KBM-7 (cell line): ENCODE measurements around the gene CLPTM1L.

Experiments
- DNase-seq: peaks from one replicate; pipeline ENCODE4 v3.0.0-alpha.2; 2015
- in situ Hi-C: fragments of 300-500 bp; cut with MboI; formaldehyde crosslinking; loops from 2 replicates; pipeline ENCODE4 v1.14.3; 2020; ENCODE audit warnings: low sequenced_read_pairs, low pct_unique_long_range_greater_than_20kb, mixed read lengths

Gene CLPTM1L, protein sequence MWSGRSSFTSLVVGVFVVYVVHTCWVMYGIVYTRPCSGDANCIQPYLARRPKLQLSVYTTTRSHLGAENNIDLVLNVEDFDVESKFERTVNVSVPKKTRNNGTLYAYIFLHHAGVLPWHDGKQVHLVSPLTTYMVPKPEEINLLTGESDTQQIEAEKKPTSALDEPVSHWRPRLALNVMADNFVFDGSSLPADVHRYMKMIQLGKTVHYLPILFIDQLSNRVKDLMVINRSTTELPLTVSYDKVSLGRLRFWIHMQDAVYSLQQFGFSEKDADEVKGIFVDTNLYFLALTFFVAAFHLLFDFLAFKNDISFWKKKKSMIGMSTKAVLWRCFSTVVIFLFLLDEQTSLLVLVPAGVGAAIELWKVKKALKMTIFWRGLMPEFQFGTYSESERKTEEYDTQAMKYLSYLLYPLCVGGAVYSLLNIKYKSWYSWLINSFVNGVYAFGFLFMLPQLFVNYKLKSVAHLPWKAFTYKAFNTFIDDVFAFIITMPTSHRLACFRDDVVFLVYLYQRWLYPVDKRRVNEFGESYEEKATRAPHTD

DNA sequence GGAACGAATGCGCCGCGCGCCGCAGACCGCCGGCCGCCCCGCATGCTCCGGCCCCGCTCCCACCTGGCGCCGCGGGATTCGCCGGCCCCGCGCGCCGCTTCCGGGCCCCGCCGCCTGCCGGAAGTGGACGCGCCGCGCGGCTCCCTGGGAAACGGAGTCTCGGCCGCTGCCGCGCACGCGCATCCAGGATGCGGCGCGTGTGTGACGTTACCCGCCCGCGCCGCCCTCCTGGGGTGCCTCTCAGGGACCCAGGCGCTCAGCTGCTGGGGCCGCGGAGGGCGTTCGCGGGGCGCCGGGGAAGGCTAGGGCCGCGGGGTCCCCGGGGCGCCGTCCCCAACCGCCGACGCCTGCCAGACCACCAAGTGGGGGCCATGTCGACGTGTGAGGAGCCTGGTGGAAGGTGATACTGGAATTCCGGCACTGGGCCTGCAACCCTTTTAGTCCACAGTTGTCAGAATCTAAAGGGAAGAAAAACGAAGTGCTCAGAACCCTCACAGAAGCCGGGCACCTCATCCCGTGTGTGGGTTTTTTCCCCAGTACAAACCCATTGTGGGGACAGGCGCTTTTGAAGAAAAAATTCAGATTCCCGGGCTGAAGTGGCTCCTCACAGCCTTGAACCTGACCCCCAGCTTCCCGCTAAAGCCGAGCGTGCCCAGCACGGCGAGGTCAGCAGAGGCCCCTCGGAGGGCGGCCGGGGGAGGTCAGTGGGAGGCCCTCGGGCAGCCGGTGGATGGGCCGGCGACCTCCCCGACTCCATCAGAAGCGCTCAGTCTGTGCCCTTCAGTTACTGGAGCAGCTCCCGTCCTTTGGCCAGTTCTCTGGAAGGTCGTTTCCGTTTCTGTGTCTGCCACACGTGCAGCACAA, at the start of gene CLPTM1L:
Gene CLPTM1L, minus strand, starts transcription at position 125 of the 864 bp plus-strand sequence. CDS start 258 bp downstream, outside the sequence.
- in situ Hi-C loops: no loop called here
- DNase-seq: peak; percentile 84

DNA sequence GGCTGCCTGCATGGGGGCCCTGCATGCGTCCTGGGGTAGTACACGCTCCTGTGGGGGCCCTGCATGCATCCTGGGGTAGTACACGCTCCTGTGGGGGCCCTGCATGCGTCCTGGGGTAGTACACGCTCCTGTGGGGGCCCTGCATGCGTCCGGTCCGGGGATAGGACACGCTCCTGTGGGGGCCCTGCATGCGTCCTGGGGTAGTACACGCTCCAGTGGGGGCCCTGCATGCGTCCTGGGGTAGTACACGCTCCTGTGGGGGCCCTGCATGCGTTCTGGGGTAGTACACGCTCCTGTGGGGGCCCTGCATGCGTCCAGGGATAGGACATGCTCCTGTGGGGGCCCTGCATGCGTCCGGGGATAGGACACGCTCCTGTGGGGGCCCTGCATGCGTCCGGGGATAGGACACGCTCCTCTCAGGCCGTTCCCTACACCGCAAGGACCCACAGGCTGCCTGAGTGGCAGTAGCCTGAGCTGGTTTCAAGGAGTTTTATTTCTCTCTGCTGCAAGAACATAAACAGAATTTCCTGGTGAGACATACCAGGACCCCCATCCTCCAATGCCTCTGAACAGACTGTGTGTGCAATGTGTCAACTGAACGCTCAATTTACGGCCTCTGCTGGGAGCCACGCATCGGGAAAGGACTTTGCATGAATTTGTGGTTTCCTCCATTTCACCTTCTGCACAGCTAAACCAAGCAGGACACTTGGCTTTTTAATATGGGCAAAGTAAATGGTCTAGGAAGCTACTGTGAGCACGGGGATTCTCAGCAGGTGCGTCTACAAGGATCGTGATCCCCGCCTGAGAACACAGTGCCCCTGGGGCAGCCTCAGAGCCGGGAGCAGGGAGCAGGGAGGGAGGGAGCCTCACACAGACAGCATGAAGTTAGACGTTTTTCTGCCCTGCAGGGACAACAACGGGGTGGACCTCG, 48.9 kb upstream of the CLPTM1L start:
- in situ Hi-C loops: no loop called here
- no peak for DNase-seq

DNA sequence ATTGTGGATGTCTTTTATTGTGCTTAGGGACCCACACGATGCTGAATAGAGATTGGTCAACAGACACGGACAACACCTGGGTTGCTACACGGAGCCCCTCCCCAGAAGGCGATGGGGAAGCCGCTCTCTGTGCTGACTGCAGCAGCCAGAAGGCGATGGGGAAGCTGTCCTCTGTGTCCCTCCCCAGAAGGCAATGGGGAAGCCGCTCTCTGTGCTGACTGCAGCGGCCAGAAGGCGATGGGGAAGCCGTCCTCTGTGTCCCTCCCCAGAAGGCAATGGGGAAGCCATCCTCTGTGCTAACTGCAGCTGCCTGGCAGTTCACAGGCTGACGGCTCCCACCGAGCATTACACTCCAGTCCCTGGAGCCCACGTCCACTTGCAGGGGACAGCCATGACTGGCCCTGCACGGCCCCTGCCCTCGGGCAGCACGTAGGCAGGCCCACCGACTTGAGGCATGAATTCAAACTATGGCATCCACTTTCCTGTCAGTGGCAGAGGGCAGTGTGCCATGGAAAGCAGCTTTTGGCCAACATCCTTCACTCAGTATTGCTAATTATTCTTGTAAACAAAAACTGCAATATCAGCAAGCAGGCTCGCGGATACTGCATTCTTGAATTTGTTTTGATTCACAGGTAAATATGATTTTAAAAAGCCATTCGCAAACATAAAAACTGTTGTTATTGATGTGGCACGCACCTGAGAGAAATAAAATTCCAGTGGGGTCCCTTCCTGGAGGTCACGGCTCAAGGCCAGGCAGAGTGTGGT, 48.1 kb upstream of the CLPTM1L start:
- in situ Hi-C loops: no loop called here
- no peak for DNase-seq

DNA sequence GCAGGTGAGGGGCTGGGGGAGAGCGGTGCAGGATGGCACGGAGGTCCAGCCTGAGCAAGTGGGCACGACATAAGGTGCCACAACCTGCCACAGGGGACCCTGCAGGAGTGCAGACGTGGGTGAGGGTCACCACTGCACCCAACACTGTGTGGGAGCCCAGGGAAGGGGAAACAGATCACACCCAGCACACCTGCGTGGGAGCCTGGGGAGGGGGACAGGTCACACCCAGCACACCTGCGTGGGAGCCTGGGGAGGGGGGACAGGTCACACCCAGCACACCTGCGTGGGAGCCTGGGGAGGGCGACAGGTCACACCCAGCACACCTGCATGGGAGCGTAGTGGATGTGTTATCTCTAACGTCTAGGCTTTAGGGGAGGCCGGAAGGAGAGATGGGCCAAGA, 47.4 kb upstream of the CLPTM1L start:
- in situ Hi-C loops: no loop called here
- DNase-seq: no peak

DNA sequence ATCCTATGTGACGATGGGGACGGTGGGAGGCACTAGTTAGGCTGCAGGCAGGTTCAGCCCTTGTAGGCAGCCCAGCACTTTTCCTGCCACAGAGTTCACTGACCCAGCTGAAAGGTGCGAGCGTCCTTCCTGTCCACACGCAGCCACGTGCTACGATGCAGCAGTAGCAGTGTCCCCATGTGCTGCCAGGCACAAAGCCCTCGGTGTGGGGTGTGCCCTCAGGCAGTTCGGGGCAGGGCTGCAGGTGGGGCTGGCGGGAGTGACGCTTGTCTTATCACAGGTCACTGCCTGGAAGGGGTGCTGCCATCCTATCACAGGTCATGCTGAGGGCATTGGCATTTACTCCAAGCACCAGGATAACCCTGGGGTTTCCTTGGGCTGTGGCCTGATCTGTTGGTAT, 46.8 kb upstream of the CLPTM1L start:
- DNase-seq: no peak
- in situ Hi-C loops: no loop called here

DNA sequence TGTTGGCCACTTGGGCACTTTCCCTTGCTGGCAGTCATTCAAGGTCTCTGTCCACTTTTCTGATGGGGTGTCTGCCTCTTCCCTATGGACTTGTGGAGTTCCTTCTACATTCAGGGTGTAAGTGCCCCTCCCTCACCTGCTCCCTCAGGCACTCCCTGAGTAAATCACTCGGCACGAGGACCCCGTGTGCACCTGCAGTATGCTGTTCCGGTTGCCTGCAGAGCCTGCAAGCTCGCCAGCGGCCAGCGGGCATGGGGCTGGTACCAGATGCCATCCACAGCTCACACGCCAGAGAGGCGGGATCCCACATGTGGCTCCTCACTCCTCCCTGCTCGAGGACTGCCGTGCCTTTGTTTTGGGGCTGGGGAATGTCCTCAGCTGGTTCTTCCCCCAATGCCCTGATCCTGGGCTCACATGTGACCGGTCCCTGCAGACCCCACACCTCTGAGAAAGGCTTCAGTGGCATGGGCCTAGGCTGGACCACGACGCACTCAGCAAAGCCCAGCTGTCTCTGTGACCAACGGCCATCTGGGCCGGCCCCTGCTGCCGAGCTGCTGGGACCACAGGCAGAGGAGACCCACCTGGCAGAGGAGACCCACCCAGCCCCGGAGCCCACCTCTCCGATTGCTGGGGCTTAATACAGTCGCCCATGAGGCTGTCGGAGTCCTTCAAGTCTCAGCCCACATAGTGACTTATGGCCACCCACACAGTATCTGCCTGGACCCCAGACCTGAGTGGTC, 46.1 kb upstream of the CLPTM1L start:
- DNase-seq: no peak
- in situ Hi-C loops: no loop called here

DNA sequence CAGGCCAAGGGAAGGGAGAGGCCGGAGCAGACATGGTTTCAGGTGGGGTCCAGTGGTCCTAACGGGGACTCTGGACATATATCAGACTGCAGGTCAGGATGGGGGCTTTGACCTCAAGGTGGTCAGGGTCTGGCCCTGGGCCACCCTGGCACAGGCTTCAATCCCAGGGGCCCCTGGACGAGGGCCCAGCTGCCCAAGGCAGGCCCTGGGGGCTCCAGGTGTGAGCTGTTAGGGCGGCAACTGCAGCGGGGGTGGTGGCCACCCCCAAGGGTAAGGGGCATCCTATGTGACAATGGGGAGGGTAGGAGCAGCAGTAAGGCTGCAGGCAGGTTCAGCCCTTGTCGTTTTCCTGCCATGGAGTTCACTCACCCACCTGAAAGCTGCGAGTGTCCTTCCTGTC, 45.4 kb upstream of the CLPTM1L start:
- in situ Hi-C loops: no loop called here

DNA sequence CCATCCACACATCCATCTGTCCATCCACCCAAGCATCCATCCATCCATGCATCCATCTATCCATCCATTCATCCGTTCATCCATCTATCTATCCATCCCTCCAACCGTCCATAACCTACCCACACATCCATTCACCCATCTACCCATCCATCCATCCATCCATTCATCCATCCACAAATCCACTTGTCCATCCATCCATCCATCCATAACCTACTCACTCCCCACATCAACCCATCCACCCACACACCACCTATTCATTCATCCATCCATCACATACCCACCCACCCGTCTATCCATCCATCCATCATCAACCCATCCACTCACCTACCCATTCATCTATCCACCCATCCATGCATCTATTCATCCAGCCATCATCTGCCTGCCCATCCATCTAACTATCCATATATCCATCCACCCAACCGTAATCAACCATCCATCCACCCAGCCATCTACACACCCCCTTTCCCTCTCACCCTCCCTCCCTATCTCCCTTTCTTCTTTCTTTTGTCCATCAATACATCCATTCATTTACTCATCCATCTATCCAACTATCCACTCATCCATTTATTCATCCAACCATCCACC, 43.6 kb upstream of the CLPTM1L start:
- in situ Hi-C loops: no loop called here
- DNase-seq: no peak

More for the DNA sequence above, 45.4 kb upstream of the CLPTM1L start:
- no peak for DNase-seq

DNA sequence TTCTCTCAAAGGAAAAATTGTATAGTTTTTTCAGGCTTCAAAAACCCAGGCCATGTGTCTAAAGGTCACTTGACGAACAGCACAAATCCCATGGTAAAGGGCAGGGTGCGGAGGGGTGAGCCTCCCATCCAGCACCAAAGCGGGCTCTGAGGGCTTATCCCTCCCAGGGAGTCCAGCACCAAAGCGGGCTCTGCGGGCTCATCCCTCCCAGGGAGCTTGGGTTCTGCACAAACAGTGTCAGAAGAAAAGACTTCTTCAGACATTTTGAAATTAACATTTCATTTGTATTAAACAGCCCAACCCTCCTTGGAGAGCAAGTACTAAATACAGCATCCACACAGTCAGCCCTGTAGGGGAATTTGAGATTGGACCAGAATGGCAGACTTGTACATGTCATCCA, 43.0 kb upstream of the CLPTM1L start:
- in situ Hi-C loops: no loop called here

DNA sequence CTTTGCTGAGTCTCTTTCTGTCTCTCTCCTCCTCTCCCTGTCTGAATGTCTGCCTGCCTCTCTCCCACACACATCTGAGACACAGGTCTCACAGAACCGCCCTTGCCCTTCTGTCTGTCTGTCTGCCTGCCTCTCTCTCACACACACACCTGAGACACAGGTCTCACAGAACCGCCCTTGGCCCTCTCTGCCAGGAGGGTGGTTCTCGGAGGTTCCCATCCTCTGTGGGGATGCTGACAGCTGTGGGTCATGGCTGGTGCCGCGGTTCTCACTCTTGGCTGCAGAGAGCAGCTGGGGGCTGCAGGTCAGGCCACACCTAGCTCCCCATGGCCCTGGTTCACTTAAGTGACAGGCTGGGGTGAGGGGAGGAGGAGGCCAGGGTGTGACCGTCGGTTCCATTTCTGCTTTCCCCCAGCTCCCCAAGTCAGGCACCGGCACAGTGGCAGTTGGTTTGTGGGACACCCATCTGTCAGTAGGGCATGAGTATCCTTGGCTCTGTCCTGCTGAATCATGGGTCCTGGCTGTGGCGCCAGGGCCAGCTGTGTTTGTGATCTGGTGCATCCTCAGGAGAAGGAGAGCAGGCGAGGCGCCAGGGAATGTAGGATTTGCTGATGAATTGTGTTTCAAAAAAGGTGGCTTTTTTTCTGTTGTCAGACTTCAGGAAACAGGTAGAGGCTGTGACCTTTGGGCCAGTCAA, 42.3 kb upstream of the CLPTM1L start:
- in situ Hi-C loops: no loop called here
- DNase-seq: no peak

More for the DNA sequence above, 43.0 kb upstream of the CLPTM1L start:
- DNase-seq: no peak

DNA sequence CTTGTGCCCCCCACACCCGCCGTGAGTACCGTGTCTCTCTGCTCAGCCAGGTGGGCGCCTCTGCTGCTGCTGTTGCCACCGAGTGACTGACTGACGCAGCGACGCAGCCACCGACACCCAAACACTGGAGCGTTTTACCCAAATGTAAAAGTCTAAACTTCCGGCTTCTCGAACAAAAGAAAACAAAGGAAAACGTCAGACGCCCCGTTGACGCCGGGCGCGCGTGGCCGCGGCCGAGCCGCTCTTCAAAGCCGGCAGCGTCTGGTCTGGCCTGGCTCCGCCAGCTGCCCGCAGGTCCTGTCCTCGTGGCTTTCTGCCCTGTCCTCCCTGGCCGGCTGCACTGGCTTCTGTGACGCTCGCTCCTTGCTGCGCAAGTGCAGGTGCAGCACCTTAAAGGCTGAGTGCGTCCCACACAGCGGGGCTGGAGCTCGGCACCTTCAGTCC, 41.4 kb upstream of the CLPTM1L start:
- DNase-seq: peak; percentile 23
- in situ Hi-C loops: no loop called here

DNA sequence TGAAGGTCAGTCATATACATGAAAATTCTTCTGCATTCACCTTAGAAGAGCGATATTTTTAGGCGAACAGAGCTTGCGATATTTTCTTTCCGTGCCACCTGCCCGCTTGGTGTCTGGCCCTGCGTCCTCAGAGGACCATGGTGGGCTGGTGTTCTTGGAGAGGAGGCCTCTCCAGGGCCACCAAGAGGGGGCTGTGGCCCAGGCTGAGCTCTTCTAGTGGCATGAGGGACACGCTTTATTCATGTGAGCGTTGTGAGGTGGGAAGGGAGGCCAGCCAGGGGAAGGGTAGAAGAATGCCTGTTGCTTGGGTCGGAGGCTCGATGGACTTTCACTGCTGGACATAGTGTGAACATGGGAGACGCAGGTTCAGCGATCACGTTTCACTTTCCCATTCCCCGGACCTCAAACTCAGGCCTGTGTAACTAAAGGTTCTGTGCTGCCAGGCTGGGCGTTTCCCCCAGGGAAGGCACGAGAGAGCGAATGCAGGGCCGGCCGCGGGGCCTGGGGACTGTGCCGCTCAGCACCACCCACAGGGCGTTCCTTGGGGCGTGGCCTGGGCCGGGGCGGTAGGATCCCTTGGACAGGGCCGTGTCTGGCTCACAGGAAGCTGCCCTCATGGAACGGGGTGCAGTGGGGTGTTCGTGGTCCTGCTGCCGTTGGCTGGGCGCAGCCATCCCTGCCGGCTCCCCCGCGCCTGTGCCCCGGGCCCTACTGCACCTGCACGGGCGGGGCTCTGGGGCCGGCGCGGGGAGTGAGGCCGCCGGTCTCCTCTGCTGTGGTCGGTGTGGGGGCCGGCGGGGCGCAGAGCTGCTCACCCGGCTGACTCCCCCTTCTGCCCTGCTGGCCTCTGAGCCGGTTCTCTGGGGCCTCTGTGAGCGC, 40.7 kb upstream of the CLPTM1L start:
- peak; percentile 51 for DNase-seq
- in situ Hi-C loops: no loop called here

DNA sequence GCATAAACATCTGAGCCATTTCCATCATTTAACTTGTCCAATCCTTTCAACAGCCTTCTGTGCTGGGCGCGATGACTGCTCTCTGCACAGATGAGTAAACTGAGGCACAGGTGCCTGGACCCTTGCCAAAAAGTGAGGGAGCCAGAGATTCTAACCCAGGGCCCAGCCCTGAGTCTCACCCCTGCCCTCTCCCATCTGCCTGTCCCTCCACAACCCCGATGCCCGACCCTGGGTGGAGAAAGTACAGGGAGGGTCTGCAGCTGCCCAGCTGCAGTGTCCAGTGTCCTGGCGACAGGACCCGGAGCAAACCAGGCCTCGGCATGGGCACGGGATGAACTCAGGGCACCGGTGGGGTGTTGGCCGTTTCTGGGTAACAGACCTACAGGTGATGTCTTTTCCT, 39.6 kb upstream of the CLPTM1L start:
- in situ Hi-C loops: no loop called here
- no peak for DNase-seq

DNA sequence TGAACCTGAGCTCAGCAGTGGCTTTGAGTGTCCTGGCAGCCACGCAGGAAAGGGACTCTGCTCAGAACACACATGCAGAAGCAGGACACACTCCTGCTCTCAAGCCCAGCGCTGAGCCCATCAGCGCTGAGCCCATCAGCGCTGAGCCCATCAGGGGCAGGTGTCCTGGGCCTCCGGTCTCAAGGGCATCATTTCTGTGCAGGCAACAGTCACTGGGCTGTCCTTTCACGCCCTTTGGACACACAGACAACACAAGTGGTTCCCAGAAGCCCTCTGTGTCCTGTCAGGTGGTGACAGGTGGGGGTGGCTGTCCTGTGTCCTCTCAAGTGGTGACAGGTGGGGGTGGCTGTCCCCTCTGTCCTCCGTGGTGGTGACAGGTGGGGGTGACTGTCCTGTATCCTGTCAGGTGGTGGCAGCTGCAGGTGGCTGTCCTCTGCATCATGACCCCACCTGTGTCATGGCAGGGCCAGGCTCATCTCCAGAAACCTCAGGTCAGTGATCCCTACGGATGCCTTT, 39.0 kb upstream of the CLPTM1L start:
- in situ Hi-C loops: no loop called here
- no peak for DNase-seq

DNA sequence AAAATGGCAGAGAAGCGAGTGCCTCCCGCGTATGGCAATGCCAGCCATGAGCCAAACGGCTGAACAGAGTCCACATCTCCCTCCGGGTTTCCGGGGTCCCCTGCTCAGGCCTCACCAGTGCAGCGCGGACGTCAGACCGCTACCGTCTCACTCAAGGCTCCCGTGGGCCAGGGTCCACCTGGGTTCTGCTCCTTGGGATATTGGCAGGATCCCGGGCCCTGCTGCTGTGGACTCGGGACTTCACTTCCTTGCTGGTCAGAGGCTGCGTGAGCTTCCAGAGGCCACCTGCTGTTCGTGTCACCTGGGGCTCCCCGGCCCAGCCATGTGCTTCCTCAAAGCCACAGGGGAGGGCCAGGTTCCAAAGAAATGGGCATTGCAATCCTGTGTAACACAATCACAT, 38.4 kb upstream of the CLPTM1L start:
- in situ Hi-C loops: no loop called here
- DNase-seq: no peak
